ENCODE results near the gene ATOX1.

DNA sequence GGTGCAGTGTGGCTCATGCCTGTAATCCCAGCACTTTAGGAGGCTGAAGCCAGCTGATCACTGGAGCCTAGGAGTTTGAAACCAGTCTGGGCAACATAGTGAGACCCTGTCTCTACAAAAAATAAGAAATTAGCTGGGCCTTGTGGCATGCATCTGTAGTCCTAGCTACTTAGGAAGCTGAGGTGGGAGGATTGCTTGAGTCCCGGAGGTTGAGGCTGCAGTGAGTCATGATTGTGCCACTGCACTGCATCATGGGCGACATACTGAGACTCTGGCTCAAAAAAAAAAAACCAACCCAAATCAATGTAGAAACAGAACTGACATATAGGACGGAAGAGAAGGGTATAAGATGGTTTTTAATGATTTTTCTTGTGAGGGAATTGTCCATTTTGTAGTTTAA lies 41.0 kb upstream of the ATOX1 start:
- TF ChIP-seq, protein P1, sequence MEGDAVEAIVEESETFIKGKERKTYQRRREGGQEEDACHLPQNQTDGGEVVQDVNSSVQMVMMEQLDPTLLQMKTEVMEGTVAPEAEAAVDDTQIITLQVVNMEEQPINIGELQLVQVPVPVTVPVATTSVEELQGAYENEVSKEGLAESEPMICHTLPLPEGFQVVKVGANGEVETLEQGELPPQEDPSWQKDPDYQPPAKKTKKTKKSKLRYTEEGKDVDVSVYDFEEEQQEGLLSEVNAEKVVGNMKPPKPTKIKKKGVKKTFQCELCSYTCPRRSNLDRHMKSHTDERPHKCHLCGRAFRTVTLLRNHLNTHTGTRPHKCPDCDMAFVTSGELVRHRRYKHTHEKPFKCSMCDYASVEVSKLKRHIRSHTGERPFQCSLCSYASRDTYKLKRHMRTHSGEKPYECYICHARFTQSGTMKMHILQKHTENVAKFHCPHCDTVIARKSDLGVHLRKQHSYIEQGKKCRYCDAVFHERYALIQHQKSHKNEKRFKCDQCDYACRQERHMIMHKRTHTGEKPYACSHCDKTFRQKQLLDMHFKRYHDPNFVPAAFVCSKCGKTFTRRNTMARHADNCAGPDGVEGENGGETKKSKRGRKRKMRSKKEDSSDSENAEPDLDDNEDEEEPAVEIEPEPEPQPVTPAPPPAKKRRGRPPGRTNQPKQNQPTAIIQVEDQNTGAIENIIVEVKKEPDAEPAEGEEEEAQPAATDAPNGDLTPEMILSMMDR (IDR thresholded peaks at IDR 0.05), result no peak
- TF ChIP-seq POLR2A (IDR thresholded peaks at IDR 0.05), result no peak

Data from esophagus squamous epithelium (tissue), 4 donors.